Measurements from ENCODE around the gene ZSCAN29.

- TF ChIP-seq POLR2A (IDR thresholded peaks at IDR 0.05; ENCODE audit: low read length) (peak; percentile 98), GATA1 (IDR thresholded peaks at IDR 0.05; ENCODE audit: low read depth, low read length) (no peak)
These were observed 40.7 kb downstream of the ZSCAN29 start, which contains the start of gene LCMT2 for GRCh38 chr15:43329960-43330779.
